HG02885 (cell line): ENCODE results near the gene ZNF582.
"Not testable (repeated sequence)": the region's sequence is repeated elsewhere in the genome, so short reads cannot be mapped to it uniquely, and the experiment has no call there.

Source experiments
- ATAC-seq: cut with Tn5 transposase; IDR thresholded peaks from one replicate; pipeline ENCODE4 v1.9.1; 2021; ENCODE audit warnings: mild to moderate bottlenecking; ENCODE audit not compliant: unreplicated experiment, poor library complexity

Gene ZNF582

GRCh38 chr19:56355517-56355916 is 37.8 kb downstream of the ZNF582 start:
- ATAC-seq = no peak

- ATAC-seq = no peak
Measured at GRCh38 chr19:56351208-56351607, 42.1 kb downstream of the ZNF582 start.

GRCh38 chr19:56350416-56351045 is 42.8 kb downstream of the ZNF582 start:
- ATAC-seq = no peak

GRCh38 chr19:56348289-56348877 is 45.0 kb downstream of the ZNF582 start:
- ATAC-seq = no peak

GRCh38 chr19:56347163-56347778 is 46.1 kb downstream of the ZNF582 start:
- ATAC-seq = no peak

- ATAC-seq = no peak
Measured at GRCh38 chr19:56341948-56342347, 51.4 kb downstream of the ZNF582 start.

GRCh38 chr19:56339031-56339430 is 54.3 kb downstream of the ZNF582 start:
- not testable (repeated sequence) for ATAC-seq

- not testable (repeated sequence) for ATAC-seq
Measured at GRCh38 chr19:56337077-56337476, 56.3 kb downstream of the ZNF582 start.

- ATAC-seq = not testable (repeated sequence)
Measured at GRCh38 chr19:56335371-56335770, 58.0 kb downstream of the ZNF582 start.

GRCh38 chr19:56333506-56333905 is 59.8 kb downstream of the ZNF582 start:
- no peak for ATAC-seq
